ENCODE results near the gene HSF2BP. TPM values are rescaled to one million over a fixed set of nuclear protein-coding genes. Genes with fewer than 3 reads are reported as not detected.

HSF2BP gene
- total and polyA plus RNA-seq, 12 donors = 0.12 to 0.51 (median 0.18) TPM; not detected in 6

DNA sequence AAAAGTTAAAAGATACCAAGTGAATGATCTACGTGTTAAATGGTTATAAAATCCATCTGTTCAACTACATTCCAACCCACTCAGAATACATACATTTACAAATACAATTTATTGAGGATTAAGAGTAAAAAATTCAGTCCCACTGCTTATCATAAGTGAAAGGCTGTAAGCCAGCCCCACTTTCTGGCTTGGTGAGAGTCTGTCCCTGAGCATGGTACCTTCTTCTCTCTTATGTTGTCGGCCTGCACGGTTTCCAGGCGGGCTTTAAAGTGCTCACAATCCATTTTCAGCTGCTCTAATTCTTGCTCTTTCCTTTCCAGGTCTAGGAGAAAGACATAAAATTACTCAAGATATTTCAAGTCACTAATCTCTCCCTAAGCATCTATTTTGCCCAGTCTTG, 15.2 kb downstream of the HSF2BP start:
- intact Hi-C loops (cut with DNase I) = loop anchor here in 3 of 10 donors (10.0 kb wide), 4 partner anchors 299 to 729 kb away; partner anchors contain the start of gene ERVH48-1 (in 1 of the 3)
- Histone ChIP-seq H3K27me3 (no peaks in the 10 kb centered on the region), H3K4me3 (no peak overlapping the region), H3K36me3 (no peaks in the 10 kb centered on the region), H3K4me1 (peaks cover 0 to 25% (median 15%) of the 10 kb centered on the region in 9 donors), H3K9me3 (no peaks in the 10 kb centered on the region), H3K27ac (no peak overlapping the region)
- ATAC-seq = no peak
- 88 to 92% methylated on average over 4 of the region's 4 CpGs for WGBS, 2 donors
- no peak for DNase-seq
- TF ChIP-seq, protein P1, sequence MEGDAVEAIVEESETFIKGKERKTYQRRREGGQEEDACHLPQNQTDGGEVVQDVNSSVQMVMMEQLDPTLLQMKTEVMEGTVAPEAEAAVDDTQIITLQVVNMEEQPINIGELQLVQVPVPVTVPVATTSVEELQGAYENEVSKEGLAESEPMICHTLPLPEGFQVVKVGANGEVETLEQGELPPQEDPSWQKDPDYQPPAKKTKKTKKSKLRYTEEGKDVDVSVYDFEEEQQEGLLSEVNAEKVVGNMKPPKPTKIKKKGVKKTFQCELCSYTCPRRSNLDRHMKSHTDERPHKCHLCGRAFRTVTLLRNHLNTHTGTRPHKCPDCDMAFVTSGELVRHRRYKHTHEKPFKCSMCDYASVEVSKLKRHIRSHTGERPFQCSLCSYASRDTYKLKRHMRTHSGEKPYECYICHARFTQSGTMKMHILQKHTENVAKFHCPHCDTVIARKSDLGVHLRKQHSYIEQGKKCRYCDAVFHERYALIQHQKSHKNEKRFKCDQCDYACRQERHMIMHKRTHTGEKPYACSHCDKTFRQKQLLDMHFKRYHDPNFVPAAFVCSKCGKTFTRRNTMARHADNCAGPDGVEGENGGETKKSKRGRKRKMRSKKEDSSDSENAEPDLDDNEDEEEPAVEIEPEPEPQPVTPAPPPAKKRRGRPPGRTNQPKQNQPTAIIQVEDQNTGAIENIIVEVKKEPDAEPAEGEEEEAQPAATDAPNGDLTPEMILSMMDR (IDR thresholded peaks at IDR 0.05) = no peak

DNA sequence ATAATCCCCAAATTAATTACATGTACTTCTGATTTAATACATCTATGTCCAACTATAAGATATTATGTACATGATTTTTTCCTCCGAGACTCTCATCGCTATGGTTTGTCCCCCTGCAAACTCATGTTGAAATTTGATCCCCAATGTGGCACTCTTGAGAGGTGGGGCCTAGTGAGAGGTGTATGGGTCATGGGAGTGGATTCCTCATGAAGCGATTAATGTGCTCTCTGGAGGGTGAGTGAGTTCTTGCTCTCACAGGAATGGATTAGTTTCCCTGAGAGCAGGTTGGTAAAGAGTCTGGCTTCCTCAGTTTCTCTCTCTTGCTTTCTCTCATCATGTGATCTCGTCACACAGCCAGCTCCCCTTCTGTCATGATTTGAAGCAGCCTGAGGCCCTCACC, 16.1 kb downstream of the HSF2BP start:
- intact Hi-C loops (cut with DNase I) = loop anchor here in 3 of 10 donors (10.0 kb wide), 4 partner anchors 298 to 728 kb away; partner anchors contain the start of gene ERVH48-1 (in 1 of the 3)
- no peaks in the 10 kb centered on the region for H3K27me3 ChIP-seq
- H3K27ac ChIP-seq = no peak overlapping the region
- no peaks in the 10 kb centered on the region for H3K9me3 ChIP-seq
- peaks cover 0 to 25% (median 15%) of the 10 kb centered on the region in 9 donors for H3K4me1 ChIP-seq
- H3K4me3 ChIP-seq = no peak overlapping the region
- ATAC-seq (no peak), DNase-seq (no peak)
- WGBS, 2 donors = 94 to 95% methylated on average over 4 of the region's 4 CpGs
- H3K36me3 ChIP-seq = no peaks in the 10 kb centered on the region
- TF ChIP-seq, protein P1 (IDR thresholded peaks at IDR 0.05) = no peak

DNA sequence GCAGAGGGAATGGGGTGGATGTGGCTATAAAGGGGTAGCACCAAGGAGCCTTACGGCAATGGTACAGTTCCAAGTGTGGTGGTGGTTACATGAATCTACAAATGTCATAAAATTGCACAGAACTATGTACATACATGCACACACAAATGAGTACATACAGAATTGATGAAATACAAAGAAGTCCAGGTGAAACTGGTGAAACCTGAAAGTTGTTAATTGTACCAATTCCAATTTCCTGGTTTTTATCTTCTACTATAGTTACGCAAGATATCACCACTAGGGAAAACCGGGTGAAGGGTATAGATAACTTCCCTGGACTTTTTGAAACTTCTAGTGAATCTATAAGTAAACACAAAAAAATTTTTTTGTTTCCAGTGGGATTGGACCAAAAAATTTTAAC, 18.9 kb downstream of the HSF2BP start:
- Histone ChIP-seq H3K4me1 (peaks cover 0 to 11% (median 4%) of the 10 kb centered on the region in 9 donors), H3K9me3 (no peaks in the 10 kb centered on the region), H3K27me3 (no peaks in the 10 kb centered on the region), H3K27ac (no peak overlapping the region), H3K4me3 (no peak overlapping the region), H3K36me3 (no peaks in the 10 kb centered on the region)
- ATAC-seq (no peak), DNase-seq (no peak)
- TF ChIP-seq, protein P1 (IDR thresholded peaks at IDR 0.05) = no peak
- intact Hi-C loops (cut with DNase I) = loop anchor here in 3 of 10 donors (10.0 kb wide), 4 partner anchors 296 to 726 kb away; partner anchors contain the start of gene ERVH48-1 (in 1 of the 3)
- 77 to 86% methylated on average over 3 of the region's 3 CpGs for WGBS, 2 donors

DNA sequence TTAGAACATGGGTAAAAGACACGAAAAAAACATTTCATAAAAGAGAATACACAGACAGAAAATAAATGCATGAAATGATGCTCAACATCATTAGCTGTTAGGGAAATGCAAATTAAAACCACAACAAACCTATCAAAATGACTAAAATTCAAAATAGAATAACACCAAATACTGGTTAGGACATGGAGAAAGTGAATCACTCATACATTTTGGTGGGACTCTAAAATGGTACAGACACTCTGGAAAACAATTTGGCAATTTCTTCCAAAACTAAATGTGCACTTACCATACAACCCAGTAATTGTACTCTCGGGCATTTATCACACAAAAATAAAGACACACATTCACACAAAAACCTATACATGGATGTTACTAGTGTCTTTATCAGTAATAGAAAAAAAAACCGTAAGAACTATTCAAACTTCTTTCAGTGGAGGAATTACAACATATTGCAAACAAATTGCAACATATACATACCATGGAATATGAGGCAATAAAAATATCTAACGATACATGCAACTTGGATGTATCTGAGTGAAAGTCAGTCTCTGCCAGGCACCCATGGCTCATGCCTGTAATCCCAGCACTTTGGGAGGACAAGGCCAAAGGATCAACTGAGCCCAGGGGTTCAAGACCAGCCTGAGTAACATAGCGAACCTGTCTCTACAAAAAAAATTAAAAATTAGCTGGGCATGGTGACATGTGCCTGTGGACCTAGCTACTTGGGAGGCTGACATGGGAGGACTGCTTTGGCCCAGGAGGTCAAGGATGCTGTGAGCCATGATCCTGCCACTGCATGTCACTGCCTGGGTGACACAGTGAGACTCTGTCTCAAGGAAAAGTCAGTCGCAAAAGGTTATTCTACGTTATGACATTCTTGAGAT, 19.6 kb downstream of the HSF2BP start:
- Histone ChIP-seq H3K36me3 (no peaks in the 10 kb centered on the region), H3K27me3 (no peaks in the 10 kb centered on the region), H3K4me1 (peaks cover 0 to 4% (median 0%) of the 10 kb centered on the region in 9 donors), H3K9me3 (no peaks in the 10 kb centered on the region), H3K4me3 (no peak overlapping the region), H3K27ac (no peak overlapping the region)
- 75 to 78% methylated on average over 7 of the region's 7 CpGs for WGBS, 2 donors
- TF ChIP-seq, protein P1 (IDR thresholded peaks at IDR 0.05) = no peak
- intact Hi-C loops (cut with DNase I) = loop anchor here in 3 of 10 donors (10.0 kb wide), 4 partner anchors 295 to 725 kb away; partner anchors contain the start of gene ERVH48-1 (in 1 of the 3)
- ATAC-seq (no peak), DNase-seq (no peak)
